Measurements from ENCODE around the gene MTHFR.

Gene MTHFR

GRCh38 chr1:11741919-11742558 is 63.7 kb downstream of the MTHFR start:
- DNase-seq, result no peak
- no peaks in the 10 kb centered on the region for H3K9me3 ChIP-seq (ENCODE audit: severe bottlenecking)
- H3K36me3 ChIP-seq, result no peaks in the 10 kb centered on the region; the same call in 1 of the 2 replicates
- TF ChIP-seq CTCF (IDR thresholded peaks at IDR 0.05; ENCODE audit: low read depth, low read length), result no peak
- H3K27ac ChIP-seq, result no peak overlapping the region
- no peak overlapping the region for H3K4me3 ChIP-seq (ENCODE audit: low read depth, low read length)
- no peaks in the 10 kb centered on the region for H3K27me3 ChIP-seq (ENCODE audit: insufficient read depth, low read depth, severe bottlenecking)

GRCh38 chr1:11741482-11741881 is 64.3 kb downstream of the MTHFR start:
- Histone ChIP-seq H3K27ac (no peak overlapping the region), H3K9me3 (ENCODE audit: severe bottlenecking) (no peaks in the 10 kb centered on the region), H3K36me3 (no peaks in the 10 kb centered on the region; the same call in 1 of the 2 replicates), H3K27me3 (ENCODE audit: insufficient read depth, low read depth, severe bottlenecking) (no peaks in the 10 kb centered on the region), H3K4me3 (ENCODE audit: low read depth, low read length) (no peak overlapping the region)
- no peak for TF ChIP-seq CTCF (IDR thresholded peaks at IDR 0.05; ENCODE audit: low read depth, low read length)
- DNase-seq, result no peak

GRCh38 chr1:11740258-11741192 is 65.2 kb downstream of the MTHFR start:
- Histone ChIP-seq H3K27ac (no peak overlapping the region), H3K4me3 (ENCODE audit: low read depth, low read length) (no peak overlapping the region), H3K27me3 (ENCODE audit: insufficient read depth, low read depth, severe bottlenecking) (no peaks in the 10 kb centered on the region), H3K9me3 (ENCODE audit: severe bottlenecking) (no peaks in the 10 kb centered on the region), H3K36me3 (no peaks in the 10 kb centered on the region)
- no peak for TF ChIP-seq CTCF (IDR thresholded peaks at IDR 0.05; ENCODE audit: low read depth, low read length)
- no peak for DNase-seq

- Histone ChIP-seq H3K27me3 (ENCODE audit: insufficient read depth, low read depth, severe bottlenecking) (no peaks in the 10 kb centered on the region), H3K4me3 (ENCODE audit: low read depth, low read length) (no peak overlapping the region), H3K27ac (no peak overlapping the region), H3K36me3 (no peaks in the 10 kb centered on the region), H3K9me3 (ENCODE audit: severe bottlenecking) (no peaks in the 10 kb centered on the region)
- TF ChIP-seq CTCF (IDR thresholded peaks at IDR 0.05; ENCODE audit: low read depth, low read length), result no peak
- no peak for DNase-seq
Observed at GRCh38 chr1:11738783-11739182, 67.0 kb downstream of the MTHFR start.

- no peaks in the 10 kb centered on the region for H3K36me3 ChIP-seq
- H3K9me3 ChIP-seq (ENCODE audit: severe bottlenecking), result no peaks in the 10 kb centered on the region
- peak overlapping the region; percentile 81; the same call in 1 of the 2 replicates for H3K27ac ChIP-seq
- H3K27me3 ChIP-seq (ENCODE audit: insufficient read depth, low read depth, severe bottlenecking), result no peaks in the 10 kb centered on the region
- no peak overlapping the region for H3K4me3 ChIP-seq (ENCODE audit: low read depth, low read length)
- no peak for DNase-seq
- no peak for TF ChIP-seq CTCF (IDR thresholded peaks at IDR 0.05; ENCODE audit: low read depth, low read length)
Observed at GRCh38 chr1:11738096-11738495, 67.7 kb downstream of the MTHFR start.

Data from WERI-Rb-1 (cell line).